Chondrocyte (in vitro differentiated cells): ENCODE measurements around the gene SDK2. TPM values are rescaled to one million over a fixed set of nuclear protein-coding genes. Genes with fewer than 3 reads are reported as not detected.
A peak's percentile ranks its signal among the peaks of the same experiment; 100 is the strongest.

Experiments
- DNase-seq: peaks from one replicate; pipeline ENCODE4 v3.0.0; 2021; ENCODE audit warnings: mixed read lengths, low spot score
- H3K27ac Mint-ChIP-seq: one replicate; pipeline ENCODE4 v1.8.0; 2021; ENCODE audit warnings: mild to moderate bottlenecking, moderate library complexity, mixed read lengths; ENCODE audit not compliant: unreplicated experiment
- H3K27me3 Mint-ChIP-seq: 2 replicates; pipeline ENCODE4 v1.8.0; 2021; ENCODE audit warnings: low read depth, mixed read lengths
- H3K36me3 Mint-ChIP-seq: 2 replicates; pipeline ENCODE4 v1.8.0; 2021; ENCODE audit warnings: low read depth, mixed read lengths
- H3K4me1 Mint-ChIP-seq: 2 replicates; pipeline ENCODE4 v1.8.0; 2021; ENCODE audit warnings: low read depth, mild to moderate bottlenecking, mixed read lengths
- H3K4me3 Mint-ChIP-seq: one replicate; pipeline ENCODE4 v1.8.0; 2021; ENCODE audit warnings: mild to moderate bottlenecking, moderate library complexity, mixed read lengths; ENCODE audit not compliant: unreplicated experiment
- H3K9me3 Mint-ChIP-seq: 2 replicates; pipeline ENCODE4 v1.8.0; 2021; ENCODE audit warnings: low read depth, mixed read lengths
- total RNA-seq: library from RNA; stranded (reverse); gene quantifications from 3 replicates; pipeline ENCODE4 v1.2.1, GENCODE V29; 2021
- TF ChIP-seq, protein P1 (sequence below): fragments of 200-600 bp; sonication (generic); IDR thresholded peaks from 2 replicates; pipeline ENCODE4 v1.5.0; 2021; ENCODE audit warnings: antibody characterized with exemption, mild to moderate bottlenecking, moderate library complexity

The SDK2 gene
- total RNA-seq, 1 donor from 2014 or later = 15.8 TPM

DNA sequence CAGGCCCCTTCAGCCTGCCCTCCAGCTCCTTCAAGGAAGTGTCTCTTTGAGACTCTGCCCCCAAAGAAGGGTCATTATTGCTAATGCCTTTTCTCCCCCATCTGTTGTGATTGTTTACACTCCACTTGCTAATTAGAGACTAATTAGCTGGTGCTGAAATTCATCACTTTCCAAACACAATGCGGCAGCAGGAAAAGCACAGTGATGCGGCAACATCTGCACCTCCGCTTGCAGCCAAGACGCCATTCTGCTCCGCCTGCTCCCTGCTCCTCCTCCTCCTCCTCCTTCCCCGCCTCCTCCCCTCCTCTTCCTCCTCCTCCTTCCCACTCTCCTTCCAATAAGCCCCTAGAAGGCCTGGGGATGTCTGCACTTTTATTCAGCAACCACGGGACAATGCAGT lies 110.5 kb downstream of the SDK2 start:
- no peak overlapping the region for H3K4me3 Mint-ChIP-seq
- DNase-seq = no peak
- H3K9me3 Mint-ChIP-seq = no peaks in the 10 kb centered on the region
- peaks cover 31% of the 10 kb centered on the region for H3K4me1 Mint-ChIP-seq
- H3K27me3 Mint-ChIP-seq = no peaks in the 10 kb centered on the region
- H3K27ac Mint-ChIP-seq = no peak overlapping the region
- TF ChIP-seq, protein P1, sequence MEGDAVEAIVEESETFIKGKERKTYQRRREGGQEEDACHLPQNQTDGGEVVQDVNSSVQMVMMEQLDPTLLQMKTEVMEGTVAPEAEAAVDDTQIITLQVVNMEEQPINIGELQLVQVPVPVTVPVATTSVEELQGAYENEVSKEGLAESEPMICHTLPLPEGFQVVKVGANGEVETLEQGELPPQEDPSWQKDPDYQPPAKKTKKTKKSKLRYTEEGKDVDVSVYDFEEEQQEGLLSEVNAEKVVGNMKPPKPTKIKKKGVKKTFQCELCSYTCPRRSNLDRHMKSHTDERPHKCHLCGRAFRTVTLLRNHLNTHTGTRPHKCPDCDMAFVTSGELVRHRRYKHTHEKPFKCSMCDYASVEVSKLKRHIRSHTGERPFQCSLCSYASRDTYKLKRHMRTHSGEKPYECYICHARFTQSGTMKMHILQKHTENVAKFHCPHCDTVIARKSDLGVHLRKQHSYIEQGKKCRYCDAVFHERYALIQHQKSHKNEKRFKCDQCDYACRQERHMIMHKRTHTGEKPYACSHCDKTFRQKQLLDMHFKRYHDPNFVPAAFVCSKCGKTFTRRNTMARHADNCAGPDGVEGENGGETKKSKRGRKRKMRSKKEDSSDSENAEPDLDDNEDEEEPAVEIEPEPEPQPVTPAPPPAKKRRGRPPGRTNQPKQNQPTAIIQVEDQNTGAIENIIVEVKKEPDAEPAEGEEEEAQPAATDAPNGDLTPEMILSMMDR = no peak
- H3K36me3 Mint-ChIP-seq = no peaks in the 10 kb centered on the region

DNA sequence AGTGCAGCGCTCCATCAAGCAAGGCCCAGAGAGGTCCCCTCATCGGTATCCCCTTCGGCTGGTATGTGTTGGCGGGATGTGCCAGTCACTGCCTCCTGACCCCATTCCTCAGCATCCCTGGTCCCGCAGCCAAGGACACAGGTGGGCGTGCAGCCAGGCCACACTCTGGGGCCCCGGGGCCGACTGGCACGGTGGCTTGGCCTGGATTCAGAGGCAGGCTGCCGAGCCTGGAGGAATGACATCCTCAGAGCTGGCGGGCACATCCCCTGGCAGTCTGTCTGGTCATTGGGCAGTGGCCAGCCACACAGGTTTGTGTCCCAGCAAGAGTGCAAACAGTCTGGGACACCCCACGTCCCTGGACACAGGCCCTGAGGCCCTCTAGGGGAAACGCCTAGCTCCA lies 111.1 kb downstream of the SDK2 start:
- H3K27ac Mint-ChIP-seq = no peak overlapping the region
- no peak for DNase-seq
- no peaks in the 10 kb centered on the region for H3K36me3 Mint-ChIP-seq
- TF ChIP-seq, protein P1 = no peak
- H3K4me3 Mint-ChIP-seq = no peak overlapping the region
- peaks cover 31% of the 10 kb centered on the region for H3K4me1 Mint-ChIP-seq
- no peaks in the 10 kb centered on the region for H3K9me3 Mint-ChIP-seq
- H3K27me3 Mint-ChIP-seq = no peaks in the 10 kb centered on the region

DNA sequence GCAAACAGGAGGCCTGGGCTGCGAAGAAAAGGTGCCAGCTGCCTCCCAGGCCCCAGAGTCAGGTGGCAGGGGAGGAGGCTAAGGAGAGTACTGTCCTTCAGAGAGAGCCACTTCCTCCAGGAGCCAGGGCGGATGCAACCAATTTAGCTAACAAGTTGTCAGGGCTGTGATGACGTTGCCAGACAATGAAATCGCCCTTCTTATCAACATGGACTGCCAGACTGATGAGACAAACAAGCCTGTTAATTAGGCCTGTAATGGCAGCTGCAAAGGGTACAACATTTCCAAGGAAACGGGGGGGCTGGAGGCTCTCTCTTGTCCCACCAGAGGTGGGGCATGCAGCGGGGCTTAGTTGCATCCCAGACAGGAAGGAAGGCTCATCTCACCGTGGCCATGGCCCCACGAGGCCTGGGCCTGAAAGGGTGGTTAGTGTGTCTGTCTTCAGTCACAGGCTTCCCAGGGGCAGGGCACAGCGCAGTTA lies 111.8 kb downstream of the SDK2 start:
- TF ChIP-seq, protein P1 = no peak
- no peaks in the 10 kb centered on the region for H3K27me3 Mint-ChIP-seq
- H3K4me3 Mint-ChIP-seq = no peak overlapping the region
- DNase-seq = no peak
- no peaks in the 10 kb centered on the region for H3K9me3 Mint-ChIP-seq
- H3K27ac Mint-ChIP-seq = no peak overlapping the region
- H3K36me3 Mint-ChIP-seq = no peaks in the 10 kb centered on the region
- peaks cover 31% of the 10 kb centered on the region for H3K4me1 Mint-ChIP-seq

DNA sequence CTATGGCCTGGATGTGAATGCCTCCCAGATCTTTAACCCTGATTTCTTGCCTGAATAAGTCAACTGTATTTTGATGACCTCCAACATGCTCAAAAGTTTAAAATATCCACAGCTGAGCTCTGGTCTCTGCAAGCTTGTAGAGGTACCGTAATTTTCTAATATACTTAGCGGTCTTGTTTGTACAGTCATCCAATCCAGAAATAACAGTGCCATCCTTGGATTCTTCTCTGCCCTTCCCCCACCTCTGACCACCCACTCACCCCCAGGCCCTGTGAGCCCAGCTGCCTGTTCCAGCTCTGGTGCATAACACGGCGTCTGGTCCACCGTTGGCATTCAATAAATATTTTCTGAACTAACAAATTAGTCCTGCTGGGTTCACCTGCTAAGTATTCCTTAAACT lies 113.1 kb downstream of the SDK2 start:
- H3K4me1 Mint-ChIP-seq = peaks cover 31% of the 10 kb centered on the region
- DNase-seq = no peak
- H3K36me3 Mint-ChIP-seq = no peaks in the 10 kb centered on the region
- H3K27ac Mint-ChIP-seq = peak overlapping the region; percentile 13
- no peaks in the 10 kb centered on the region for H3K27me3 Mint-ChIP-seq
- TF ChIP-seq, protein P1 = no peak
- H3K4me3 Mint-ChIP-seq = no peak overlapping the region
- H3K9me3 Mint-ChIP-seq = no peaks in the 10 kb centered on the region

DNA sequence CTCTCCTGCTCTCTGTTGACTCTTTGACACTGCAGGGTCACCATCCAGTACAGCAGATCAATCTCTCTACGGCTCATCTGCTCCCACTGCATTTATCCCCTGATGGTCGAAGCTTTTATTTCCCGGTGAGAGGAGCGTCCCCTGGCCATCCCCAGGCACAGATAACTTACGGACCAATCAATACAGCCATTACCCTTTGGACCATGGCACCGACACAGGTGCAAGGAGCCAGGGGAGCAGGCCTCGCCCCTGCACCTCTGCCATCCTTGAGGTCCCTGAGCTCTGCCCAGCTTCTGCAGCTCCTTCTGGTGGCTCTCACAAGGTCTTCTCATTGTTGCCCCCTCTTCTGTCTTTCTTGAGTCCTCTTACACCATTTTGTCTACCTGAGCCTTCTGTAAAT lies 115.6 kb downstream of the SDK2 start:
- H3K4me3 Mint-ChIP-seq = no peak overlapping the region
- H3K4me1 Mint-ChIP-seq = peaks cover 31% of the 10 kb centered on the region
- no peaks in the 10 kb centered on the region for H3K27me3 Mint-ChIP-seq
- no peak for DNase-seq
- no peaks in the 10 kb centered on the region for H3K36me3 Mint-ChIP-seq
- no peaks in the 10 kb centered on the region for H3K9me3 Mint-ChIP-seq
- no peak overlapping the region for H3K27ac Mint-ChIP-seq
- TF ChIP-seq, protein P1 = no peak
